ENCODE data around the gene MYO9B.

MYO9B gene

GRCh38 chr19:17248011-17248776 lies 172.6 kb downstream of the MYO9B start:
- H3K9me3 ChIP-seq (ENCODE audit: severe bottlenecking) = no peaks in the 10 kb centered on the region
- peaks cover 11% of the 10 kb centered on the region for H3K36me3 ChIP-seq
- DNase-seq = peak; percentile 95
- TF ChIP-seq CTCF (IDR thresholded peaks at IDR 0.05; ENCODE audit: low read depth, low read length) = no peak
- peak overlapping the region; percentile 15 for H3K4me3 ChIP-seq (ENCODE audit: low read depth, low read length)
- H3K27ac ChIP-seq = peak overlapping the region; percentile 99
- no peaks in the 10 kb centered on the region for H3K27me3 ChIP-seq (ENCODE audit: insufficient read depth, low read depth, severe bottlenecking)

GRCh38 chr19:17249887-17250548 lies 174.4 kb downstream of the MYO9B start:
- Histone ChIP-seq H3K36me3 (no peaks in the 10 kb centered on the region), H3K27me3 (ENCODE audit: insufficient read depth, low read depth, severe bottlenecking) (no peaks in the 10 kb centered on the region), H3K4me3 (ENCODE audit: low read depth, low read length) (no peak overlapping the region), H3K9me3 (ENCODE audit: severe bottlenecking) (no peaks in the 10 kb centered on the region), H3K27ac (peak overlapping the region; percentile 99)
- TF ChIP-seq CTCF (IDR thresholded peaks at IDR 0.05; ENCODE audit: low read depth, low read length) = no peak
- no peak for DNase-seq

GRCh38 chr19:17254636-17255035 lies 179.1 kb downstream of the MYO9B start:
- no peak for DNase-seq
- Histone ChIP-seq H3K9me3 (ENCODE audit: severe bottlenecking) (peaks cover 15% of the 10 kb centered on the region), H3K36me3 (no peaks in the 10 kb centered on the region), H3K4me3 (ENCODE audit: low read depth, low read length) (no peak overlapping the region), H3K27me3 (ENCODE audit: insufficient read depth, low read depth, severe bottlenecking) (no peaks in the 10 kb centered on the region), H3K27ac (no peak overlapping the region)
- no peak for TF ChIP-seq CTCF (IDR thresholded peaks at IDR 0.05; ENCODE audit: low read depth, low read length)

- no peak for TF ChIP-seq CTCF (IDR thresholded peaks at IDR 0.05; ENCODE audit: low read depth, low read length)
- Histone ChIP-seq H3K27ac (no peak overlapping the region), H3K27me3 (ENCODE audit: insufficient read depth, low read depth, severe bottlenecking) (no peaks in the 10 kb centered on the region), H3K36me3 (no peaks in the 10 kb centered on the region), H3K9me3 (ENCODE audit: severe bottlenecking) (peaks cover 21% of the 10 kb centered on the region), H3K4me3 (ENCODE audit: low read depth, low read length) (no peak overlapping the region)
- no peak for DNase-seq
Observed at GRCh38 chr19:17255150-17255621, 179.6 kb downstream of the MYO9B start.

GRCh38 chr19:17256130-17256529 lies 180.6 kb downstream of the MYO9B start:
- Histone ChIP-seq H3K36me3 (no peaks in the 10 kb centered on the region), H3K27ac (no peak overlapping the region), H3K4me3 (ENCODE audit: low read depth, low read length) (no peak overlapping the region), H3K9me3 (ENCODE audit: severe bottlenecking) (peaks cover 25% of the 10 kb centered on the region), H3K27me3 (ENCODE audit: insufficient read depth, low read depth, severe bottlenecking) (no peaks in the 10 kb centered on the region)
- DNase-seq = no peak
- TF ChIP-seq CTCF (IDR thresholded peaks at IDR 0.05; ENCODE audit: low read depth, low read length) = no peak

All from WERI-Rb-1 (cell line).